HEK293 (cell line): ENCODE measurements around the gene MIER3.

Experiments used
- CTCF ChIP-seq: fragments of 450-650 bp; formaldehyde crosslinking; IDR thresholded peaks from 2 replicates; pipeline ENCODE4 v1.5.1; 2016; ENCODE audit warnings: missing biosample characterization, missing genetic modification characterization
- GLI2 ChIP-seq: fragments of 450-650 bp; formaldehyde crosslinking; IDR thresholded peaks from 2 replicates; pipeline ENCODE4; 2017; ENCODE audit warnings: missing biosample characterization, missing genetic modification characterization, low read depth, borderline replicate concordance
- ZNF274 ChIP-seq, 2 experiments: fragments of 200-500 bp in 1 of 2; fragments of 450-650 bp in 1 of 2; sonication (Bioruptor generic) in 1 of 2; formaldehyde crosslinking in 1 of 2; IDR thresholded peaks; 2 replicates each; pipeline versions ENCODE4 v1.5.1 to v1.6.1; 2014 to 2016; ENCODE audit warnings: borderline replicate concordance in 1 of 2, inconsistent platforms in 1 of 2, low read length in 1 of 2, missing biosample characterization in 1 of 2, missing genetic modification characterization in 1 of 2

- TF ChIP-seq ZNF274 (IDR thresholded peaks at IDR 0.05; ENCODE audit: low read length) (no peak), ZNF274 (tag by site-specific recombination; IDR thresholded peaks at IDR 0.05; ENCODE audit: borderline replicate concordance) (no peak), CTCF (no peak), GLI2 (no peak)
These were observed 9.8 kb upstream of the MIER3 start for GRCh38 chr5:56961746-56962145.
